H1 (cell line): Measurements from ENCODE around the gene C2orf74. TPM values are rescaled to one million over a fixed set of nuclear protein-coding genes. Genes with fewer than 3 reads are reported as not detected.

ENCODE experiments used
- TCF12 ChIP-seq: IDR thresholded peaks from 2 replicates; pipeline ENCODE4 v1.6.1; 2011; ENCODE audit warnings: low read depth, mild to moderate bottlenecking, low read length
- polyA plus RNA-seq, 7 experiments: library from polyadenylated mRNA; depleted of rRNA in 3 of 7; stranded (reverse) in 5 of 7; unstranded in 2 of 7; fragments of >200 nt in 5 of 7; fragments of 200-250 nt in 2 of 7; gene quantifications; 1 replicate in 5 of 7; 2 replicates in 1 of 7; 4 replicates in 1 of 7; pipeline versions ENCODE4 v1.2.1 to v1.2.3, GENCODE V29; 2011 to 2013; ENCODE audit warnings: missing spikeins in 2 of 7, mixed read lengths in 2 of 7
- total RNA-seq: library from RNA; stranded (reverse); fragmentation: NEBNext Ultra II Directional; extraction: Animal tissue kit (Norgen Biotek cat#: 25700); gene quantifications from 2 replicates; pipeline ENCODE4 v1.2.1, GENCODE V29; 2021

C2orf74 gene
- total and polyA plus RNA-seq, 2 of the 8 experiments (the other 6 are each of a cell fraction or from before 2014, with no cell fraction given): 2.6 to 9.3 TPM

- no peak for TF ChIP-seq TCF12
- TF ChIP-seq, all 59 proteins: peak for 0
These were observed 18.0 kb downstream of the C2orf74 start (continued) for GRCh38 chr2:61179701-61180639.
